ENCODE data around the gene BRD3OS. TPM values are rescaled to one million over a fixed set of nuclear protein-coding genes. Genes with fewer than 3 reads are reported as not detected.

The BRD3OS gene
- polyA plus RNA-seq, 1 of the 3 experiments (the other 2 are of a cell fraction): 23.1 TPM

DNA sequence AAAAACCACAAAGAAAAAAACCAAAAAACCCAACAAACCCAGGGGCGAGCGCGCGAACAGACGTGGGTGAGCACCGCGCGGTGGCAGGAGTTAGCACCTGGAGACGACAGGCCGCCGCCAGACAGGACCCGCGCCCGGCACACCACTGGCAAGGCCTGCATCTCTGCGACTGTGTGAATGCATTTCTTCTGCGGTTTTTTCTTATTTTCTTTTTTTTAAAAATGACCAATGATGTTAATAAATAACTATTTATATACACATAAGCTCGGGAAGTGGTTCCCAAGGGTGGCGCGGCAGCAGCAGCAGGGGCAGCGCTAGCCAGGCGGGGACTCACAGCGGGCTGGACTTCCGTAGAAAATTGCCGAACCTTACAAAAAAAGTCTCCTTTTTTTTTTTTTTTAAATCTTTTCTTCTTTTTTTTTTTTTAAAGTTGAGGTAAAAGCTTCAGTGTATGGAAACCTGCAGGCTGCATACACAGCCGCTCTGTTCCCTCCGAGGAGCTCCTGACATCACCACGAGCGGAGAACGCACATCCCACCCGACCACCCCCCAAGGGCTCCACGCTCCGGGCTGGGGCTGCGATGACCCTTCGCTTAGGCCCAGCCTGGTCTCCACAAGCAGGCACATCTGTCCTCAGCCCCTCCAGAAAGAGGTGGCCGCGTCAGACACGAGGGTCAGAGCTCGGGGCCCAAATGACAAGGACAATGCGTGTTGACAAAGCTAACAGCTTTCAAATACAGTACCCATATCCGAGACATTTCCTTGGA lies 7.4 kb downstream of the BRD3OS start:
- H3F3A ChIP-seq (replicated peaks; ENCODE audit: insufficient read depth): peaks cover 18% of the 10 kb centered on the region
- H4K20me1 ChIP-seq (ENCODE audit: insufficient read depth): no peaks in the 10 kb centered on the region
- peaks cover 0 to 2% of the 10 kb centered on the region in 2 experiments; a peak in 1 of 4 replicates for H3K4me1 ChIP-seq (ENCODE audit: control insufficient read depth in 1 of 2, insufficient read depth in 2 of 2, low read depth in 1 of 2, low read length in 1 of 2)
- 94% methylated on average over 39 of the region's 40 CpGs for WGBS (ENCODE audit: low lambda C conversion rate)
- H3K4me3 ChIP-seq (ENCODE audit: low read depth in 2 of 2, low read length in 1 of 2): no peak overlapping the region
- no peaks in the 10 kb centered on the region for H3K9me2 ChIP-seq
- H3K4me2 ChIP-seq: no peak overlapping the region
- H2AFZ ChIP-seq (ENCODE audit: low read depth): no peak overlapping the region
- CTCF ChIA-PET: interaction anchor here (0.6 kb wide), 1 partner anchor 44 kb away, joined by 3 read pairs; no protein-coding TSS in a partner anchor
- POLR2A ChIA-PET: interaction anchor here (1.1 kb wide), 1 partner anchor 13 kb away, joined by 3 read pairs; no protein-coding TSS in a partner anchor
- H3K27ac ChIP-seq (ENCODE audit: low read depth in 2 of 2, low read length in 1 of 2): no peak overlapping the region
- H3K27me3 ChIP-seq (ENCODE audit: insufficient read depth): no peaks in the 10 kb centered on the region
- no peaks in the 10 kb centered on the region for H3K79me2 ChIP-seq (ENCODE audit: insufficient read depth)
- no peak for DNase-seq
- TF ChIP-seq YY1 (IDR thresholded peaks at IDR 0.05; ENCODE audit: low read depth): no peak
- TF ChIP-seq NFIC (IDR thresholded peaks at IDR 0.05; ENCODE audit: borderline replicate concordance): no peak
- no peak for TF ChIP-seq MXI1 (IDR thresholded peaks at IDR 0.05; ENCODE audit: low read depth, low read length)
- TF ChIP-seq USF1 (IDR thresholded peaks at IDR 0.05; ENCODE audit: borderline replicate concordance, low read depth): no peak
- peaks cover 25 to 77% of the 10 kb centered on the region in 2 experiments for H3K36me3 ChIP-seq (replicated peaks in 1 of 2; ENCODE audit: control insufficient read depth in 1 of 2, insufficient read depth in 2 of 2, low read length in 1 of 2)
- H3K9ac ChIP-seq: no peak overlapping the region
- H3K9me3 ChIP-seq: no peaks in the 10 kb centered on the region

- no peaks in the 10 kb centered on the region for H4K20me1 ChIP-seq (ENCODE audit: insufficient read depth)
- DNase-seq: no peak
- H3K27me3 ChIP-seq (ENCODE audit: insufficient read depth): no peaks in the 10 kb centered on the region
- peaks cover 18% of the 10 kb centered on the region for H3F3A ChIP-seq (replicated peaks; ENCODE audit: insufficient read depth)
- 94% methylated on average over 22 of the region's 26 CpGs for WGBS (ENCODE audit: low lambda C conversion rate)
- CTCF ChIA-PET: interaction anchor here (0.6 to 1.2 kb wide), 3 partner anchors 8 to 45 kb away, joined by 3 to 4 read pairs (median 3); no protein-coding TSS in a partner anchor
- POLR2A ChIA-PET: interaction anchor here (1.1 kb wide), 1 partner anchor 12 kb away, joined by 3 read pairs; no protein-coding TSS in a partner anchor
- H3K4me1 ChIP-seq (ENCODE audit: control insufficient read depth in 1 of 2, insufficient read depth in 2 of 2, low read depth in 1 of 2, low read length in 1 of 2): no peaks in the 10 kb centered on the region; a peak in 1 of 4 replicates
- H3K36me3 ChIP-seq (replicated peaks in 1 of 2; ENCODE audit: control insufficient read depth in 1 of 2, insufficient read depth in 2 of 2, low read length in 1 of 2): peaks cover 29 to 75% of the 10 kb centered on the region in 2 experiments
- H3K9me2 ChIP-seq: no peaks in the 10 kb centered on the region
- no peaks in the 10 kb centered on the region for H3K9me3 ChIP-seq
- H3K27ac ChIP-seq (ENCODE audit: low read depth in 2 of 2, low read length in 1 of 2): no peak overlapping the region
- no peak overlapping the region for H3K4me2 ChIP-seq
- no peak overlapping the region for H3K9ac ChIP-seq
- H3K79me2 ChIP-seq (ENCODE audit: insufficient read depth): no peaks in the 10 kb centered on the region
- H2AFZ ChIP-seq (ENCODE audit: low read depth): no peak overlapping the region
- H3K4me3 ChIP-seq (ENCODE audit: low read depth in 2 of 2, low read length in 1 of 2): no peak overlapping the region
- TF ChIP-seq, protein P1, sequence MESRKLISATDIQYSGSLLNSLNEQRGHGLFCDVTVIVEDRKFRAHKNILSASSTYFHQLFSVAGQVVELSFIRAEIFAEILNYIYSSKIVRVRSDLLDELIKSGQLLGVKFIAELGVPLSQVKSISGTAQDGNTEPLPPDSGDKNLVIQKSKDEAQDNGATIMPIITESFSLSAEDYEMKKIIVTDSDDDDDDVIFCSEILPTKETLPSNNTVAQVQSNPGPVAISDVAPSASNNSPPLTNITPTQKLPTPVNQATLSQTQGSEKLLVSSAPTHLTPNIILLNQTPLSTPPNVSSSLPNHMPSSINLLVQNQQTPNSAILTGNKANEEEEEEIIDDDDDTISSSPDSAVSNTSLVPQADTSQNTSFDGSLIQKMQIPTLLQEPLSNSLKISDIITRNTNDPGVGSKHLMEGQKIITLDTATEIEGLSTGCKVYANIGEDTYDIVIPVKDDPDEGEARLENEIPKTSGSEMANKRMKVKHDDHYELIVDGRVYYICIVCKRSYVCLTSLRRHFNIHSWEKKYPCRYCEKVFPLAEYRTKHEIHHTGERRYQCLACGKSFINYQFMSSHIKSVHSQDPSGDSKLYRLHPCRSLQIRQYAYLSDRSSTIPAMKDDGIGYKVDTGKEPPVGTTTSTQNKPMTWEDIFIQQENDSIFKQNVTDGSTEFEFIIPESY (IDR thresholded peaks at IDR 0.05; ENCODE audit: borderline replicate concordance, low read depth): no peak
- TF ChIP-seq CHD2 (IDR thresholded peaks at IDR 0.05; ENCODE audit: low read length, partially characterized antibody): no peak
- TF ChIP-seq RXRA (IDR thresholded peaks at IDR 0.05; ENCODE audit: borderline replicate concordance, low read depth): no peak
- TF ChIP-seq PBX3 (IDR thresholded peaks at IDR 0.05): no peak
- TF ChIP-seq TEAD4 (IDR thresholded peaks at IDR 0.05; ENCODE audit: borderline replicate concordance, insufficient read depth): no peak
- no peak for TF ChIP-seq YY1 (IDR thresholded peaks at IDR 0.05; ENCODE audit: low read depth)
- no peak for TF ChIP-seq GABPA (IDR thresholded peaks at IDR 0.05; ENCODE audit: low read depth)
- TF ChIP-seq MEF2A (IDR thresholded peaks at IDR 0.05; ENCODE audit: borderline replicate concordance, low read depth): no peak
- no peak for TF ChIP-seq TAF1 (IDR thresholded peaks at IDR 0.05; ENCODE audit: borderline replicate concordance, low read depth, low read length)
- TF ChIP-seq TCF12 (IDR thresholded peaks at IDR 0.05): no peak
- TF ChIP-seq, protein P2, sequence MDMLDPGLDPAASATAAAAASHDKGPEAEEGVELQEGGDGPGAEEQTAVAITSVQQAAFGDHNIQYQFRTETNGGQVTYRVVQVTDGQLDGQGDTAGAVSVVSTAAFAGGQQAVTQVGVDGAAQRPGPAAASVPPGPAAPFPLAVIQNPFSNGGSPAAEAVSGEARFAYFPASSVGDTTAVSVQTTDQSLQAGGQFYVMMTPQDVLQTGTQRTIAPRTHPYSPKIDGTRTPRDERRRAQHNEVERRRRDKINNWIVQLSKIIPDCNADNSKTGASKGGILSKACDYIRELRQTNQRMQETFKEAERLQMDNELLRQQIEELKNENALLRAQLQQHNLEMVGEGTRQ (IDR thresholded peaks at IDR 0.05; ENCODE audit: borderline replicate concordance, low read depth, low read length): no peak
- no peak for TF ChIP-seq MXI1 (IDR thresholded peaks at IDR 0.05; ENCODE audit: low read depth, low read length)
- TF ChIP-seq REST (IDR thresholded peaks at IDR 0.05; ENCODE audit: low read depth, low read length): no peak
- no peak for TF ChIP-seq GATA2 (CRISPR knock-in tag; IDR thresholded peaks at IDR 0.05)
Observed at GRCh38 chr9:134033516-134034214, 8.4 kb downstream of the BRD3OS start.
